Hepatocyte (in vitro differentiated cells): ENCODE measurements around the gene EEF1A2. TPM values are rescaled to one million over a fixed set of nuclear protein-coding genes. Genes with fewer than 3 reads are reported as not detected.

Experiments
- DNase-seq: peaks from one replicate; pipeline ENCODE4 v3.0.0-alpha.2; 2016; ENCODE audit warnings: low spot score
- H2AFZ ChIP-seq: fragments of 200-600 bp; sonication (generic); 2 replicates; pipeline ENCODE4 v1.6.0; 2016; ENCODE audit warnings: antibody characterized with exemption, mild to moderate bottlenecking
- H3K27ac ChIP-seq: fragments of 200-600 bp; sonication (generic); 2 replicates; pipeline ENCODE4 v1.5.1; 2016; ENCODE audit warnings: mild to moderate bottlenecking
- H3K27me3 ChIP-seq: fragments of 200-600 bp; sonication (generic); 2 replicates; pipeline ENCODE4 v1.6.1; 2016
- H3K36me3 ChIP-seq: fragments of 200-600 bp; sonication (generic); replicated peaks from 2 replicates; pipeline ENCODE4 v1.5.1; 2016; ENCODE audit warnings: low read depth; ENCODE audit not compliant: insufficient read depth
- H3K4me1 ChIP-seq: fragments of 200-600 bp; sonication (generic); 2 replicates; pipeline ENCODE4 v1.5.1; 2016; ENCODE audit warnings: mild to moderate bottlenecking, moderate library complexity; ENCODE audit not compliant: insufficient read depth
- H3K4me2 ChIP-seq: fragments of 200-600 bp; sonication (generic); 2 replicates; pipeline ENCODE4 v1.6.0; 2016
- H3K4me3 ChIP-seq: fragments of 200-600 bp; sonication (generic); 2 replicates; pipeline ENCODE4 v1.5.1; 2016; ENCODE audit warnings: mild to moderate bottlenecking
- H3K79me2 ChIP-seq: fragments of 200-600 bp; sonication (generic); 2 replicates; pipeline ENCODE4 v1.6.0; 2017; ENCODE audit warnings: mild to moderate bottlenecking
- H3K9me2 ChIP-seq: fragments of 200-600 bp; sonication (generic); replicated peaks from 2 replicates; pipeline ENCODE4 v1.6.0; 2017; ENCODE audit warnings: mild to moderate bottlenecking; ENCODE audit not compliant: insufficient read depth
- H3K9me3 ChIP-seq: fragments of 200-600 bp; sonication (generic); 2 replicates; pipeline ENCODE4 v1.5.1; 2016; ENCODE audit warnings: low read depth, mild to moderate bottlenecking
- H4K20me1 ChIP-seq: fragments of 200-600 bp; sonication (generic); 2 replicates; pipeline ENCODE4 v1.6.0; 2016; ENCODE audit warnings: mild to moderate bottlenecking; ENCODE audit not compliant: insufficient read depth, poor library complexity, severe bottlenecking
- CTCF ChIP-seq: fragments of 200-600 bp; sonication (generic); IDR thresholded peaks from 2 replicates; pipeline ENCODE4 v1.5.1; 2016; ENCODE audit warnings: antibody characterized with exemption, mild to moderate bottlenecking; ENCODE audit not compliant: poor library complexity
- EZH2 ChIP-seq: fragments of 200-600 bp; sonication (generic); IDR thresholded peaks from 2 replicates; pipeline ENCODE4 v1.6.1; 2016; ENCODE audit warnings: antibody characterized with exemption, mild to moderate bottlenecking, borderline replicate concordance
- EZH2phosphoT487 ChIP-seq: fragments of 200-600 bp; sonication (generic); IDR thresholded peaks from one replicate; pipeline ENCODE4 v1.6.1; 2018; ENCODE audit warnings: antibody characterized with exemption, mild to moderate bottlenecking, low read depth, moderate library complexity; ENCODE audit not compliant: unreplicated experiment, severe bottlenecking
- WGBS: methylation state at CpG from one replicate; pipeline ENCODE4 v1.1.6; 2016; ENCODE audit warnings: low lambda C conversion rate; ENCODE audit errors: missing lambda C conversion rate; 5-methylcytosine and 5-hydroxymethylcytosine counted together
- polyA plus RNA-seq: library from polyadenylated mRNA; unstranded; fragments of >200 nt; fragmentation: Nextera tagmentation; extraction: Ambion mirVana; gene quantifications from 2 replicates; pipeline ENCODE4 v1.2.1, GENCODE V29; 2016
- total RNA-seq: library from RNA; depleted of rRNA; stranded (reverse); fragments of >200 nt; gene quantifications from 2 replicates; pipeline ENCODE4 v1.2.3, GENCODE V29; 2014

Gene EEF1A2
- total and polyA plus RNA-seq, 2 experiments from 2014 or later, result 12.0 to 23.5 TPM

- H4K20me1 ChIP-seq, result no peaks in the 10 kb centered on the region
- no peaks in the 10 kb centered on the region for H3K9me2 ChIP-seq
- 85% methylated on average over 34 of the region's 35 CpGs for WGBS
- no peak overlapping the region for H3K4me3 ChIP-seq
- no peaks in the 10 kb centered on the region for H3K9me3 ChIP-seq
- no peaks in the 10 kb centered on the region for H3K27me3 ChIP-seq
- DNase-seq, result no peak
- TF ChIP-seq EZH2phosphoT487 (no peak), CTCF (no peak), EZH2 (no peak)
- peaks cover 3% of the 10 kb centered on the region for H3K4me1 ChIP-seq
- no peak overlapping the region for H2AFZ ChIP-seq
- no peaks in the 10 kb centered on the region for H3K36me3 ChIP-seq
- no peaks in the 10 kb centered on the region for H3K79me2 ChIP-seq
- no peak overlapping the region for H3K27ac ChIP-seq
- no peak overlapping the region for H3K4me2 ChIP-seq
These were observed 37.5 kb upstream of the EEF1A2 start for GRCh38 chr20:63536241-63536977.

DNA sequence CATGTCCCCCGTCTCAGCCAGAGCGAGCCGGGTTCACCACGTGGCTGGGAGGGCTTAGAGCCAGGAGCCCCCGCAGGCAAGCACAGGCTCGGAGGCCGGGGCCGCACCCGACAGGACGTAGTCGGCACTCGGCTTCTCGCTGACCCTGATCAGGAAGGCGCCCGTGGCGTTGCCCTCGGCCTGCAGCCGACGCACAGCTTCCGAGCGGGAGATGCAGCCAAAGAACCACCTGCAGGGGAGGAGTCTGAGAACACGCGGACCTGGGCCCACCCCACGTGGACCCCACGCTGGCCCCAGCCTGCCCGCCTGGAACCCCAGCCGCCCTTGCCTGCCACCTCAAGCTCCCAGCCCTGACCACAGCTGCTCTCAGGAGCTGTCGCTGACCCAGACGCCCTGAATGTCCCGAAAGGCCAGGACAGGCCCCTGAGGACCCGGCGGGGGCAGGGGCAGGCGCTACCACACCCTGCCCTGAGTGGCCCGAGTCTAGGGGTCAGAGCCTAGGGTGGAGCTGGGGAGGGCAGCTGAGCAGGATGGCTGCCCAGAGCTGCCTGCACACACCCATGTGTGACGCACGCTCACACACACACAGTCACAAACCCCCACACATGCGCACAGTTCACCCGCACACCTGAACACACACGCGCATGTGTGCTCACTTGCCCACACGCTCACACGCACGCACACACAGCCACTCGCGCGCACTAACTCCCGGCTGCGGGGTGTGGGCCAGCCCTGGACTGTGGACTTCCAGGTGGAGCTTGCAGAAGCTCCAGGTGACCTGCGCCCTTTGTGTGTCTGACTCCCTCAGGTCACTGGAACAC, 36.2 kb upstream of the EEF1A2 start:
- no peak overlapping the region for H3K4me2 ChIP-seq
- no peaks in the 10 kb centered on the region for H3K9me2 ChIP-seq
- H3K36me3 ChIP-seq, result no peaks in the 10 kb centered on the region
- no peaks in the 10 kb centered on the region for H4K20me1 ChIP-seq
- H3K79me2 ChIP-seq, result no peaks in the 10 kb centered on the region
- H3K27ac ChIP-seq, result no peak overlapping the region
- DNase-seq, result no peak
- TF ChIP-seq EZH2, result no peak
- peaks cover 3% of the 10 kb centered on the region for H3K4me1 ChIP-seq
- 84% methylated on average over 32 of the region's 49 CpGs for WGBS
- no peak overlapping the region for H2AFZ ChIP-seq
- H3K9me3 ChIP-seq, result no peaks in the 10 kb centered on the region
- no peaks in the 10 kb centered on the region for H3K27me3 ChIP-seq
- no peak overlapping the region for H3K4me3 ChIP-seq

GRCh38 chr20:63534427-63534830, 35.5 kb upstream of the EEF1A2 start:
- no peak for TF ChIP-seq CTCF
- no peak for TF ChIP-seq EZH2
- no peak for TF ChIP-seq EZH2phosphoT487
- Histone ChIP-seq H3K79me2 (no peaks in the 10 kb centered on the region), H3K4me1 (peaks cover 3% of the 10 kb centered on the region), H2AFZ (no peak overlapping the region), H3K27ac (no peak overlapping the region), H3K4me2 (no peak overlapping the region), H3K27me3 (no peaks in the 10 kb centered on the region), H4K20me1 (no peaks in the 10 kb centered on the region), H3K36me3 (no peaks in the 10 kb centered on the region), H3K9me3 (no peaks in the 10 kb centered on the region), H3K9me2 (no peaks in the 10 kb centered on the region), H3K4me3 (no peak overlapping the region)
- 84% methylated on average over 11 of the region's 12 CpGs for WGBS
- no peak for DNase-seq

DNA sequence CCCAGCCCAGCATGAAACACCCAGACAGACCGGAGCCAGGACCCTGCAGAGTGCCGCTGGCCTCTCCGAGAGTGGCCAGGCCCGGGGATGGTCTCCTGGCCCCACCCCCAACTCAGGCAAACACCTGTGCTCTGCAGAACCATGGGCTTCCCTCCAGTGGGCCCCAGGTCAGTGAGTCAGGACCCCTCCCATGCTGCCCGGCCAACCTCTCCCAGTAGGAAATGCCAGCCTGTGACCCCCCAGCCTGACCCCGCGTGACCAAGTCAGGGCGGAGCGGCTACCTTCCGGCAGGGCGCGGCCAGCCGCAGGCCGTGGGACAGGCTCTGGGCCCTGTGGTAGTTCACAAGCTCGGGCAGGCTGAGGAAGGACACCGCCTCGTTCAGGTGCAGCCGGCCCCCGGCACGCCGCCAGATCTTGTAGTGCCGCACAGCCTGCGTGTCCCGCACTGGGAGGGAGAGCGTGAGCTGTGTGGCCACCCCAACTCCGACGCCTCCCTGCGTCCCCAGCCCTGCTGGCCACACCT, 35.0 kb upstream of the EEF1A2 start:
- 76% methylated on average over 26 of the region's 28 CpGs for WGBS
- Histone ChIP-seq H3K9me2 (no peaks in the 10 kb centered on the region), H3K4me1 (peaks cover 3% of the 10 kb centered on the region), H3K27me3 (no peaks in the 10 kb centered on the region), H3K4me3 (no peak overlapping the region), H3K9me3 (no peaks in the 10 kb centered on the region), H3K27ac (no peak overlapping the region), H2AFZ (no peak overlapping the region), H3K79me2 (no peaks in the 10 kb centered on the region), H3K4me2 (no peak overlapping the region), H3K36me3 (no peaks in the 10 kb centered on the region), H4K20me1 (no peaks in the 10 kb centered on the region)
- no peak for DNase-seq
- TF ChIP-seq EZH2 (no peak), EZH2phosphoT487 (no peak), CTCF (no peak)
